HCT116 (cell line): Measurements from ENCODE around the gene OPCML.

Experiments
- EGR1 ChIP-seq: IDR thresholded peaks from 2 replicates; pipeline ENCODE4 v1.6.1; 2012; ENCODE audit warnings: low read depth
- POLR2A ChIP-seq: IDR thresholded peaks from 2 replicates; pipeline ENCODE4 v1.7.0; 2011; ENCODE audit warnings: borderline replicate concordance; ENCODE audit not compliant: insufficient read depth, insufficient read length; ENCODE audit errors: extremely low read depth
- POLR2AphosphoS5 ChIP-seq: IDR thresholded peaks from 2 replicates; pipeline ENCODE4 v1.6.1; 2011; ENCODE audit warnings: mild to moderate bottlenecking, low read depth, low read length, moderate library complexity
- ZNF274 ChIP-seq: fragments of 200-500 bp; sonication (Bioruptor generic); IDR thresholded peaks from 2 replicates; pipeline ENCODE4 v1.6.1; 2014; ENCODE audit warnings: mild to moderate bottlenecking, low read depth, low read length, inconsistent platforms
- TF ChIP-seq, protein P1 (sequence below), 3 experiments: fragments of 200-600 bp in 1 of 3; sonication (generic) in 1 of 3; IDR thresholded peaks in 2 of 3; conservative IDR thresholded peaks in 1 of 3; 2 replicates each; pipeline ENCODE4 v1.5.1; 2012 to 2017; ENCODE audit warnings: low read depth in 2 of 3, low read length in 2 of 3, antibody characterized with exemption in 1 of 3, borderline replicate concordance in 1 of 3, control low read depth in 1 of 3, mild to moderate bottlenecking in 1 of 3, mixed read lengths in 1 of 3, mixed run types in 1 of 3, moderate library complexity in 1 of 3; ENCODE audit not compliant: insufficient read depth in 1 of 3

GRCh38 chr11:132937016-132937415, 595.3 kb downstream of the OPCML start:
- no peak for TF ChIP-seq ZNF274
- TF ChIP-seq POLR2AphosphoS5, result no peak
- TF ChIP-seq, protein P1, sequence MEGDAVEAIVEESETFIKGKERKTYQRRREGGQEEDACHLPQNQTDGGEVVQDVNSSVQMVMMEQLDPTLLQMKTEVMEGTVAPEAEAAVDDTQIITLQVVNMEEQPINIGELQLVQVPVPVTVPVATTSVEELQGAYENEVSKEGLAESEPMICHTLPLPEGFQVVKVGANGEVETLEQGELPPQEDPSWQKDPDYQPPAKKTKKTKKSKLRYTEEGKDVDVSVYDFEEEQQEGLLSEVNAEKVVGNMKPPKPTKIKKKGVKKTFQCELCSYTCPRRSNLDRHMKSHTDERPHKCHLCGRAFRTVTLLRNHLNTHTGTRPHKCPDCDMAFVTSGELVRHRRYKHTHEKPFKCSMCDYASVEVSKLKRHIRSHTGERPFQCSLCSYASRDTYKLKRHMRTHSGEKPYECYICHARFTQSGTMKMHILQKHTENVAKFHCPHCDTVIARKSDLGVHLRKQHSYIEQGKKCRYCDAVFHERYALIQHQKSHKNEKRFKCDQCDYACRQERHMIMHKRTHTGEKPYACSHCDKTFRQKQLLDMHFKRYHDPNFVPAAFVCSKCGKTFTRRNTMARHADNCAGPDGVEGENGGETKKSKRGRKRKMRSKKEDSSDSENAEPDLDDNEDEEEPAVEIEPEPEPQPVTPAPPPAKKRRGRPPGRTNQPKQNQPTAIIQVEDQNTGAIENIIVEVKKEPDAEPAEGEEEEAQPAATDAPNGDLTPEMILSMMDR (IDR thresholded peaks at IDR 0.05 in 2 of 3, conservative IDR thresholded peaks at IDR 0.05 in 1 of 3; ENCODE audit: borderline replicate concordance in 1 of 3, insufficient read depth in 1 of 3, low read depth in 2 of 3, low read length in 2 of 3), result no peak
- no peak for TF ChIP-seq POLR2A
- no peak for TF ChIP-seq EGR1
